GM19043 (cell line): ENCODE measurements around the gene ATP8B4.
"Not testable (repeated sequence)": the region's sequence is repeated elsewhere in the genome, so short reads cannot be mapped to it uniquely, and the experiment has no call there.

Source experiments
- ATAC-seq: cut with Tn5 transposase; IDR thresholded peaks from one replicate; pipeline ENCODE4 v1.9.1; 2021; ENCODE audit warnings: low read depth; ENCODE audit not compliant: unreplicated experiment

The ATP8B4 gene

GRCh38 chr15:50119063-50120040 lies at the start of gene ATP8B4:
TSS of gene ATP8B4 (minus strand) at chr15:50119233. CDS start at chr15:50106966, 12,267 bp downstream.
- no peak for ATAC-seq

- ATAC-seq, result no peak
Measured at GRCh38 chr15:50168379-50168778, 49.3 kb upstream of the ATP8B4 start.

GRCh38 chr15:50167110-50167509 lies 48.1 kb upstream of the ATP8B4 start:
- no peak for ATAC-seq

GRCh38 chr15:50166216-50166615 lies 47.2 kb upstream of the ATP8B4 start:
- no peak for ATAC-seq

GRCh38 chr15:50164458-50164857 lies 45.4 kb upstream of the ATP8B4 start:
- ATAC-seq, result no peak

- ATAC-seq, result no peak
Measured at GRCh38 chr15:50163719-50164410, 44.8 kb upstream of the ATP8B4 start.

GRCh38 chr15:50162969-50163718 lies 44.1 kb upstream of the ATP8B4 start:
- no peak for ATAC-seq

GRCh38 chr15:50158236-50158635 lies 39.2 kb upstream of the ATP8B4 start:
- not testable (repeated sequence) for ATAC-seq

- no peak for ATAC-seq
Measured at GRCh38 chr15:50151476-50151875, 32.4 kb upstream of the ATP8B4 start.

GRCh38 chr15:50150851-50151250 lies 31.8 kb upstream of the ATP8B4 start:
- ATAC-seq, result no peak

GRCh38 chr15:50150349-50150748 lies 31.3 kb upstream of the ATP8B4 start:
- ATAC-seq, result no peak

- ATAC-seq, result no peak
Measured at GRCh38 chr15:50149090-50149489, 30.1 kb upstream of the ATP8B4 start.

GRCh38 chr15:50148362-50148963 lies 29.4 kb upstream of the ATP8B4 start:
- ATAC-seq, result no peak

- no peak for ATAC-seq
Measured at GRCh38 chr15:50146632-50147031, 27.6 kb upstream of the ATP8B4 start.

- ATAC-seq, result peak; percentile 55
Measured at GRCh38 chr15:50145451-50145872, 26.4 kb upstream of the ATP8B4 start.

- no peak for ATAC-seq
Measured at GRCh38 chr15:50144341-50145120, 25.5 kb upstream of the ATP8B4 start.

- no peak for ATAC-seq
Measured at GRCh38 chr15:50143255-50143860, 24.3 kb upstream of the ATP8B4 start.

GRCh38 chr15:50141856-50142255 lies 22.8 kb upstream of the ATP8B4 start:
- no peak for ATAC-seq

- no peak for ATAC-seq
Measured at GRCh38 chr15:50140983-50141382, 21.9 kb upstream of the ATP8B4 start.
